ENCODE results near the gene TMEM271.
A peak's percentile ranks its signal among the peaks of the same experiment; 100 is the strongest.
"Not testable (repeated sequence)": the region's sequence is repeated elsewhere in the genome, so short reads cannot be mapped to it uniquely, and the experiment has no call there.

The TMEM271 gene

DNA sequence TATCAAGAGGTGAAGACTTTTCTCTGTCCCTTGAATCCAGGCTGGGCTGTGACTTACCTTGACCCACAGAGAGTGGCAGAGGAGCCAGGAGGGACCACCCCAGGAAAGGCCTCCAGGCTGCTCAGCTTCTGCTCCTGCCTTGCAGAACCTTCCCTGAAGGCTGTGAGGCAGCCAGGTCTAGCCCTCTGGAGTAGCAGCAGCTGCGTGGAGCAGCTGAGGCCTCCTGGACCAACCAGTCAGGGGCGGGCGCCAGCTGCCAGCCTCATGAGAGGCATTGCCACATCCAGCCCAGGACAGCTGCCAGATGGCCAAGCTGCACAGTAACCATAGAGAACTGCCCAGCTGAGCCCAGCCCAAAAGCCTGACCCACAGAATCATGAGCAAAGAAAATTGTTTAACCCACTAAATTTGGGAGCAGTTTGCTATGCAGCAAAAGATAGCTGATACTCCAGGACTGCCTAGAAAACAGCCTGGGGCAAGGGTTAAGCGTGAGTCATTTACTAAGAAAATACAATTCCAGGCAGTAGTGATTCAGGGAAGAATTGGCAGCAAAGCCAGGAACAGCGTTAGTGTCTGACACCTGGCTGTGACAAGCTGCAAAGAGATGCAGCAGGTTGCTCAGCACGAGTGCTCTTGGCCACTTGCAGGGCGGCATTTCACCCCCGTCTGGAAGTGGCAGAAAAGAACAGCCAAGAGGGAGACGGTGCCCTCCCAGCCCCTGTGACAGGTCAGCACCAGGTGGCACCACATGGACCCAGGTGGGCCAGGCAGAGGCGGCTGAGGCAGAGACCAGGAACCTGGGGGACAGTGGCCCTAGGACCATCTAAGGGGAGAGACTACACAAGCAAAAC, 34.5 kb upstream of the TMEM271 start:
- no peak for DNase-seq (ENCODE audit: low spot score)

GRCh38 chr4:609400-610050, 33.4 kb upstream of the TMEM271 start:
- no peak for DNase-seq (ENCODE audit: low spot score)

GRCh38 chr4:608236-608635, 32.1 kb upstream of the TMEM271 start:
- DNase-seq (ENCODE audit: low spot score) = no peak

DNA sequence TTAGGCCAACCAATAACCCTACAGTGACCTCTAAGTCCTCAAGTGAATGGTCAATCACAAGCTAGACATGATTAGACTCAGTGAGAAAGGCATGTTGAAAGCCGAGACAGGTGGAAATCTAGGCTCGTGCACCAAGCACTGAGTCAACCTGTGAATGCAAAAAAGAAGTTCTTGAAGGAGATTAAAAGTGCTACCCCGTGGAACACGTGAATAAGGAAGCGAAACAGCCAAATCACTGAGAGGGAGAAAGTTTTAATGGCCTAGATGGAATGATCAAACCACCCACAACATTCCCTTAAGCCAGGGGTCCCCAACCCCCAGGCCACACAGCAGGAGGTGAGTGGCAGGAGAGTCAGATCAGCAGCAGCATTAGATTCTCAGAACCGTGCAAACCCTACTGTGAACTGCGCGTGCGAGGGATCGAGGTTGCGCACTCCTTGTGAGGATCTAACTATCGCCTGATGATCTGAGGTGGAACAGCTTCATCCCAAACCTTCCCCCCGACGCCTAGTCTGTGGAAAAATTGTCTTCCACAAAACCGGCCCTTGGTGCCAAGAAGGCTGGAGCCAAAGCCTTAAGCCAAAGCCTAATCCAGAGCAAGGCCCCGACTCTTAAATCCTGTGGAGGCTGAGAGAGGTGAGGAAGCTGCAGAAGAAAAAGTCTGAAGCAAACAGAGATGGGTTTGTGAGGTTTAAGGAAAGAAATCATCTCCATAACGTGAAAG, 29.8 kb upstream of the TMEM271 start:
- DNase-seq (ENCODE audit: low spot score) = no peak

GRCh38 chr4:604131-604530, 28.0 kb upstream of the TMEM271 start:
- no peak for DNase-seq (ENCODE audit: low spot score)

DNA sequence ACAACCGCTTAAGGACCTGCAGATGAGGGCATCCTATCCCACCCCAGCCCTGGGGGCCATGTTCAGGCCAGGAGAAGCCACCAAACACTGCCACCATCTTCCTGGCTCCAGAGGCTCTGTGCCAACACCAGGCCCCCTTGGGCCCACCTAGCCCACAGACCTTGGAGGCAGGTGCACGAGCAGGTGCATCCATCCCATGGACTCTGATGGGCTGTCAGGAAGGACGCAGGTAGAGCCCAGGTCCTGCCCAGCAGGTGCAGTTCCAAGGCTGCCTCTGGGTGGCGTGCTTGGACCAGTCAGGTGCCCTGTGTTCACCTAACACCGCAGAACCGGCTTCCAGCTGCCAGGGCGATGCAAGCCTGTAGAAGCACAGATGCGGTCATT, 26.5 kb upstream of the TMEM271 start:
- DNase-seq (ENCODE audit: low spot score) = peak; percentile 15

DNA sequence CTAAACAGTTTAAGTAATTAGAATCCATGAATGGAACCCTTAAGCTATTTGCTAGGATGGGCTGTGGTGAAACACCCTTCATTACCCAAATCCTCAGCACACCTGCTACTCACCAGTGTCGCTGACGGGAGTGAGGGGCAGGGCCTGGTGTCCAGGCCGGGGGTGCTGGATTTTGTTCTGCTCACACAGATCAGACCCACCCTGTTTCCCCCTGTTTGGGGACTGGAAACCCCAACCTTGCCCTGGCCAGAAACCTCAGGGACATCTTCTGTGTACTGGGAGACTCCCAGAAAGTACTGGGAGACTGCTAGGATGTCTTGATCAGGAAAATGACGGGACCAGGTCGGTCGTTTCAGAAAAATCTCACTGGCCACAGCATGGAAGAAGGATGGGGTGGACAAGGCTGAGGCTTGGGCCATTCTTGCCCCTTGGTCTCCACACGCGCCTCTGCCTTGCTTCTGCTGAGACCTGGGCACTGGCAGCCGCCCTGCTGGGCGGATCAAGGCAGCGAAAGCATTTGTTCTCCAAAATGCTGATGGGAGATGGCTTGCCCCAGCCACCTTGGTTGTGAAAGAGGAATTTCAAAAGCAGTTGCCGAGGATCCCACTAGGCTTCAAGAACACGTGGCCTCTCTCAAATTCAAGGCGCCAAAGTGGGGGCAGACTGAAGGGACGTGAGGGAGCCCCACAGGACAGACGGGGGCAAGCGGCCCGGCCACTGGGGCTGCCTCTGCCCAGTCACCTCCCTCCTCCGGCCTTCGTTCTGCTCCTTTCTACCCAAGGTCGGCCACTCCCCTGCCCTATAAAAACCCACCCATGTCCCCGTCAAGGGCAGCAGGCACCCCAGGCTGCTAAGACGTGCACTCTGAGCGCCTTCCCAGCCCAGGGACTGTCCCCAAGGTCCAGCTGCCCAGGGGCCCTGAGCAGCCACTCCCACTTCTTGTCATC, 25.8 kb upstream of the TMEM271 start:
- no peak for DNase-seq (ENCODE audit: low spot score)

GRCh38 chr4:600850-601515, 24.9 kb upstream of the TMEM271 start:
- no peak for DNase-seq (ENCODE audit: low spot score)

GRCh38 chr4:600166-600565, 24.1 kb upstream of the TMEM271 start:
- no peak for DNase-seq (ENCODE audit: low spot score)

GRCh38 chr4:598925-599324, 22.8 kb upstream of the TMEM271 start:
- DNase-seq (ENCODE audit: low spot score) = no peak

- no peak for DNase-seq (ENCODE audit: low spot score)
Measured at GRCh38 chr4:592825-593520, 16.9 kb upstream of the TMEM271 start.

DNA sequence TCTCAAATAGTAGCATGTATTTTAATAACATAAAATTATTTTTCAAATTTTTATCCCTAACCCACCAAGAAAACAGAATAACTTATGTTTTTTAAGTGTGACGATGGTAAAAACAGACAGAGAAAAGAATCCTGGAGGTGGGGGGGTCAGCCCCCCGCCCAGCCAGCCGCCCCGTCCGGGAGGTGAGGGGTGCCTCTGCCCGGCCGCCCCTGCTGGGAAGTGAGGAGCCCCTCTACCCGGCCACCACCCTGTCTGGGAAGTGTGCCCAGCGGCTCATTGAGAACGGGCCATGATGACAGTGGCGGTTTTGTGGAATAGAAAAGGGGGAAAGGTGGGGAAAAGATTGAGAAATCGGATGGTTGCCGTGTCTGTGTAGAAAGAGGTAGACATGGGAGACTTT, 16.1 kb upstream of the TMEM271 start:
- DNase-seq (ENCODE audit: low spot score) = not testable (repeated sequence)

DNA sequence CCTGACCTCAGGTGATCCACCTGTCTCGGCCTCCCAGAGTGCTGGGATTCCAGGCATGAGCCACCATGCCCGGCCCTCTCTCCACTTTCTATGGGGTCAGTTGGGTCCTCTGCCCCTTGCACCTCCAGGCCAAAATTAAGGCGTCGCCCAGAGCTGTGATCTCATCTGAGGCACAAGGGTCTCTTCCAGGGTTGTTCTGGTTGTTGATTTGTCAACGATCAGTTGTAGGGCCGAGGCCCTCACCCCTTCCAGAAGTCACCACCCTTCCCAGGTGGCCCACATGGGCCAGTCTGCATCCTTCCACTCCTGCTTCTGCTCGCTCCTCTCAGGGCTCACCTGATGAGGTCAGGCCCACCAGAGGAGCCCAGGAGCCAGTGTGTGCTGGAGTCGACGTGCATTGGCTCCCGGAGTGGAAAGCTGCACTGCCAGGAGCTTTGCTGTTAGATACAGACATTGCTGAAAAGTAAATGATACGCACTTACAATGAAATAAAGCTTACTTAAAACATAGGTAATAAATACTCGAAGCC, 14.3 kb upstream of the TMEM271 start:
- no peak for DNase-seq (ENCODE audit: low spot score)

DNA sequence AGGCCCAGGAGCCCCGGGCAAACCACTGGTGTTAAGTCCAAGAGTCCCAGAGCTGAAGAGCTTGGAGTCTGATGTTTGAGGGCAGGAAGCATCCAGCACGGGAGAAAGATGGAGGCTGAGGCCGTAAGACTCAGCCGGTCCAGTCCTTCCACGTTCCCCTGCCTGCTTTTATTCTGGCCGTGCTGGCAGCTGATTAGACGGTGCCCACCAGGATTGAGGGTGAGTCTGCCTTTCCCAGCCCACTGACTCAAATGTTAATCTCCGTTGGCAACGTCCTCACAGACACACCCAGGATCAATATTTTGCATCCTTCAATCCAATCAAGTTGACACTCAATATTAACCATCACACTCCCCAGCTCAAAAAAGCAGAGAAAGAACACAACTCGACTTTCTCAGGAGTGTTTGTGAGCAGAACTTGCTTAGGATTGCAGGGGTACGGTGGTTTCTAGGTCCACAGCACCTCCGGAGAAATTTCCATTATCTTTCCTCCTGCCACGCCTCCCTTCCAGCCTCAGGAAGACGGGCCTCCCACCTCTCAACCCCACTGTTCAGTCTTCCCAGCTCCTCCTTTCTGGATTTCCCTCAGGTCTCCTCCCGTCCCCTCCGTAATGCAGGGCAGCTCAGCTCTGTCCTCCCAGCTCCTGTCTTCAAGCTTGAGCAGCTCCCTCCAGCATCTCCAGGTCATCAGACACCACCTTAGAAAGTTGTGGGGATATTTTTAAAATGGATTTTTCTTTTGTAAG, 13.3 kb upstream of the TMEM271 start:
- DNase-seq (ENCODE audit: low spot score) = no peak

- DNase-seq (ENCODE audit: low spot score) = no peak
Measured at GRCh38 chr4:588351-588849, 12.3 kb upstream of the TMEM271 start.

DNA sequence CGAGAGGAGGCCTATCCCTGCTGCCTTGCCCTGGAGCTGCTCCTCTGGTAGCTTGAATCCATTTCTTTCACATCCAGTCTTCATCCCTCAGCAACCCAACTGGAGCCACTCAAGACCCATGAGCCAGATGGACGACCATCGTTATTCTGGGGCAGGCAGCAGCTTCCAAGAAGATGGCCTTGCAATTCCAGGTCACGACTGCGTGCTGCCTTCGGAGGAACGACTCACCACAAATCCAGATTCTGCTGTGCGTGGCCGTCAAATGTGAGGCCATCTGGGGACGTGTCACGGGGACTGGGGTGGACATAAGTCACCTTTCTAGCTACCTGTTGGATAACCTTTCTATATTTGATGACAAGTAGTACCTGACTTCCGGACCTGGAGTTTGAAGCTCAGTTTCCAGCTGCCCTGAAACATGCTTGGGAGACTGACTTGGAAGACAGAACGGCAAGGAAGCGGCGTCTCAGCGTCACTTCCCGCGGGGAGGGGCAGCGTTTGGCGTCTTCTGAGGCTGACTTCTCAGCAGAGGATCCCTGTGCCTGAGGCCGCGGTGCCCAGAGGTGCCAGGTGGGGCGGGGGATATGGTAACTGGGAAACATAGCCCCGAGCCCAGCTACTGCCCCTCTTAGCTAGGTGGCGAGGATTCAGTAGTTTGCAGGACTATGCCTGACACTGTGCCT, 11.7 kb upstream of the TMEM271 start:
- no peak for DNase-seq (ENCODE audit: low spot score)

- DNase-seq (ENCODE audit: low spot score) = no peak
Measured at GRCh38 chr4:583820-584219, 7.7 kb upstream of the TMEM271 start.

DNA sequence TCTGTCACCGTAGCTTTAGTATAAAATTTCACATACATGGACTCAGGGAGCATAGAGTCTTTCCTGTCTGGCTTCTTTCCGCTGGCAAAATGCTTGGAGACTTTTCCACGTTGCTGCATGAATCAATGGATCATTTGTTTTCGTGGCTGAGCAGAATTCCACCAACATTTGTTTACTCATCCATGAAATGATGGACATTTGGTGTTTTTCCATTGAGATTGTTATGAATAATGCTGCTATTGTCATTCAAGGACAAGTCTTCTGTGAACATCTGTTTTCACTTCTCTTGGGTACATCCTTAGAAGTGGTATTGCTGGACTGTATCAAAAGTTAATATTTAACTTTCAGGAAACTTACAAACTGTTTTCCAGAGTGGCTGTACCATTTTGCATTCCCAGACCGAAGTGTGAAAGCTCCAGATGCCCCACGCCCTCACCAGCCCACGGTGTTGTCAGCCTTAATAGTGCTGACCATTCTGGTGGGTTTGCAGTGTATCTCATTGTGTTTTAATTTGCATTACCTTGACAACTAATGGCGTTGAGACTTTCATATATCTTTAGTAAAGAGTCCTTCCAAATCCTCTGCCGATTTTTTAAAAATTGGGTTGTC, 5.8 kb upstream of the TMEM271 start:
- peak; percentile 79 for DNase-seq (ENCODE audit: low spot score)
